H9 (cell line): Measurements from ENCODE around the gene ANTKMT. TPM values are rescaled to one million over a fixed set of nuclear protein-coding genes. Genes with fewer than 3 reads are reported as not detected.

Experiments
- DNase-seq: peaks from one replicate; pipeline ENCODE4 v3.0.0-alpha.2; 2017
- H2AFZ ChIP-seq: one replicate; pipeline ENCODE4 v1.6.1; 2013; ENCODE audit warnings: mild to moderate bottlenecking, low read length, control low read depth, moderate library complexity
- H2AK5ac ChIP-seq: 2 replicates; pipeline ENCODE4 v1.6.1; 2013; ENCODE audit warnings: low read length, control low read depth, mixed read lengths; ENCODE audit not compliant: insufficient read length
- H2BK120ac ChIP-seq: one replicate; pipeline ENCODE4 v1.6.1; 2013; ENCODE audit warnings: low read depth, mild to moderate bottlenecking, low read length, control low read depth, inconsistent platforms; ENCODE audit not compliant: poor library complexity, severe bottlenecking
- H2BK12ac ChIP-seq: 2 replicates; pipeline ENCODE4 v1.6.1; 2013; ENCODE audit warnings: low read length, control low read depth, mixed read lengths, low read depth; ENCODE audit not compliant: insufficient read length
- H2BK15ac ChIP-seq: 2 replicates; pipeline ENCODE4 v1.6.1; 2013; ENCODE audit warnings: low read depth, low read length, control low read depth
- H2BK20ac ChIP-seq: one replicate; pipeline ENCODE4 v1.6.1; 2013; ENCODE audit warnings: low read depth, mild to moderate bottlenecking, low read length, control low read depth, inconsistent platforms; ENCODE audit not compliant: poor library complexity, severe bottlenecking
- H2BK5ac ChIP-seq: 2 replicates; pipeline ENCODE4 v1.6.1; 2013; ENCODE audit warnings: low read length, control low read depth, mixed read lengths; ENCODE audit not compliant: insufficient read length
- H3K14ac ChIP-seq: 2 replicates; pipeline ENCODE4 v1.6.1; 2013; ENCODE audit warnings: low read length, control low read depth; ENCODE audit not compliant: insufficient read depth
- H3K18ac ChIP-seq: 2 replicates; pipeline ENCODE4 v1.6.1; 2013; ENCODE audit warnings: low read depth, mild to moderate bottlenecking, mixed read lengths, low read length, control low read depth; ENCODE audit not compliant: insufficient read length
- H3K23ac ChIP-seq: 2 replicates; pipeline ENCODE4 v1.6.1; 2013; ENCODE audit warnings: low read length, control low read depth, mixed read lengths, low read depth; ENCODE audit not compliant: insufficient read length
- H3K23me2 ChIP-seq: 2 replicates; pipeline ENCODE4 v1.6.1; 2013; ENCODE audit warnings: low read depth, mild to moderate bottlenecking, mixed read lengths, low read length, control low read depth; ENCODE audit not compliant: insufficient read length, poor library complexity, severe bottlenecking
- H3K27ac ChIP-seq: 2 replicates; pipeline ENCODE4 v1.5.1; 2013; ENCODE audit warnings: low read length, control low read depth, mixed read lengths, low read depth; ENCODE audit not compliant: insufficient read length
- H3K27me3 ChIP-seq: 2 replicates; pipeline ENCODE4 v1.6.1; 2013; ENCODE audit warnings: low read length, control low read depth, inconsistent platforms; ENCODE audit not compliant: insufficient read depth
- H3K4ac ChIP-seq: 2 replicates; pipeline ENCODE4 v1.6.1; 2013; ENCODE audit warnings: low read depth, mild to moderate bottlenecking, control low read depth, inconsistent platforms, low read length, moderate library complexity
- H3K4me1 ChIP-seq: 2 replicates; pipeline ENCODE4 v1.6.1; 2013; ENCODE audit warnings: low read length, control low read depth, inconsistent platforms; ENCODE audit not compliant: insufficient read depth
- H3K4me2 ChIP-seq: 2 replicates; pipeline ENCODE4 v1.6.1; 2013; ENCODE audit warnings: low read length, control low read depth, mixed read lengths; ENCODE audit not compliant: insufficient read length, insufficient read depth
- H3K56ac ChIP-seq: 2 replicates; pipeline ENCODE4 v1.6.1; 2013; ENCODE audit warnings: low read depth, mild to moderate bottlenecking, mixed read lengths, low read length, control low read depth; ENCODE audit not compliant: insufficient read length
- H3K79me1 ChIP-seq: 2 replicates; pipeline ENCODE4 v1.6.1; 2013; ENCODE audit warnings: low read depth, mild to moderate bottlenecking, moderate library complexity, low read length, control low read depth, inconsistent platforms; ENCODE audit not compliant: insufficient read depth, poor library complexity, severe bottlenecking
- H3K79me2 ChIP-seq: 2 replicates; pipeline ENCODE4 v1.6.1; 2013; ENCODE audit warnings: low read length, control low read depth, inconsistent platforms; ENCODE audit not compliant: insufficient read depth
- H3K9ac ChIP-seq: 2 replicates; pipeline ENCODE4 v1.6.1; 2013; ENCODE audit warnings: low read length, control low read depth, mixed read lengths; ENCODE audit not compliant: insufficient read length; ENCODE audit errors: extremely low read depth
- H3K9me3 ChIP-seq: one replicate; pipeline ENCODE4 v1.6.1; 2013; ENCODE audit warnings: low read depth, low read length, inconsistent platforms; ENCODE audit not compliant: control insufficient read depth
- H3T11ph ChIP-seq: one replicate; pipeline ENCODE4 v1.6.1; 2013; ENCODE audit warnings: mild to moderate bottlenecking, low read length, control low read depth, inconsistent platforms
- H4K20me1 ChIP-seq: one replicate; pipeline ENCODE4 v1.6.1; 2013; ENCODE audit not compliant: control insufficient read depth, insufficient read length, insufficient read depth
- H4K5ac ChIP-seq: 2 replicates; pipeline ENCODE4 v1.6.1; 2013; ENCODE audit warnings: low read depth, mild to moderate bottlenecking, mixed read lengths, low read length, control low read depth; ENCODE audit not compliant: insufficient read length
- H4K8ac ChIP-seq: replicated peaks from 2 replicates; pipeline ENCODE4 v1.6.1; 2013; ENCODE audit warnings: low read length, control low read depth, mixed read lengths, low read depth; ENCODE audit not compliant: insufficient read length
- H4K91ac ChIP-seq: 2 replicates; pipeline ENCODE4 v1.6.1; 2013; ENCODE audit warnings: low read depth, mild to moderate bottlenecking, moderate library complexity, mixed read lengths, low read length, control low read depth; ENCODE audit not compliant: insufficient read length
- H3K27ac Mint-ChIP-seq, 3 experiments: 2 replicates in 2 of 3; 3 replicates in 1 of 3; pipeline ENCODE4 v1.8.0; 2020 to 2021; ENCODE audit warnings: mixed read lengths in 3 of 3, mild to moderate bottlenecking in 1 of 3, moderate library complexity in 1 of 3
- H3K27me3 Mint-ChIP-seq: 2 replicates; pipeline ENCODE4 v1.8.0; 2021; ENCODE audit warnings: low read depth, mild to moderate bottlenecking, moderate library complexity, mixed read lengths
- H3K36me3 Mint-ChIP-seq, 3 experiments: 2 replicates in 2 of 3; 3 replicates in 1 of 3; pipeline ENCODE4 v1.8.0; 2020 to 2021; ENCODE audit warnings: low read depth in 3 of 3, mixed read lengths in 3 of 3; ENCODE audit not compliant: insufficient read depth in 1 of 3
- H3K4me1 Mint-ChIP-seq, 2 experiments: 2 replicates each; pipeline ENCODE4 v1.8.0; 2020; ENCODE audit warnings: mixed read lengths in 2 of 2
- H3K4me3 Mint-ChIP-seq, 2 experiments: 2 replicates in 1 of 2; 3 replicates in 1 of 2; pipeline ENCODE4 v1.8.0; 2020 to 2021; ENCODE audit warnings: mild to moderate bottlenecking in 2 of 2, mixed read lengths in 2 of 2, moderate library complexity in 1 of 2
- H3K9me3 Mint-ChIP-seq, 2 experiments: 2 replicates in 1 of 2; 3 replicates in 1 of 2; pipeline ENCODE4 v1.8.0; 2020; ENCODE audit warnings: mild to moderate bottlenecking in 2 of 2, mixed read lengths in 2 of 2, moderate library complexity in 1 of 2
- WGBS: extraction: QIAGEN DNeasy Blood & Tissue Kit; methylation state at CpG from one replicate; pipeline ENCODE4 v1.1.7; 2013; ENCODE audit warnings: missing lambda C conversion rate, low lambda C conversion rate, mixed read lengths; ENCODE audit not compliant: insufficient read length; ENCODE audit errors: extremely low coverage; 5-methylcytosine and 5-hydroxymethylcytosine counted together
- total RNA-seq: library from RNA; stranded (reverse); gene quantifications from 2 replicates; pipeline ENCODE4 v1.2.1, GENCODE V29; 2021
- TF ChIP-seq, protein P1 (sequence below): fragments of 200-600 bp; sonication (generic); conservative IDR thresholded peaks from 3 replicates; pipeline ENCODE4 v1.8.0; 2021; ENCODE audit warnings: antibody characterized with exemption, mild to moderate bottlenecking

Gene ANTKMT
- total RNA-seq, 1 experiment from 2014 or later = 31.5 TPM

DNA sequence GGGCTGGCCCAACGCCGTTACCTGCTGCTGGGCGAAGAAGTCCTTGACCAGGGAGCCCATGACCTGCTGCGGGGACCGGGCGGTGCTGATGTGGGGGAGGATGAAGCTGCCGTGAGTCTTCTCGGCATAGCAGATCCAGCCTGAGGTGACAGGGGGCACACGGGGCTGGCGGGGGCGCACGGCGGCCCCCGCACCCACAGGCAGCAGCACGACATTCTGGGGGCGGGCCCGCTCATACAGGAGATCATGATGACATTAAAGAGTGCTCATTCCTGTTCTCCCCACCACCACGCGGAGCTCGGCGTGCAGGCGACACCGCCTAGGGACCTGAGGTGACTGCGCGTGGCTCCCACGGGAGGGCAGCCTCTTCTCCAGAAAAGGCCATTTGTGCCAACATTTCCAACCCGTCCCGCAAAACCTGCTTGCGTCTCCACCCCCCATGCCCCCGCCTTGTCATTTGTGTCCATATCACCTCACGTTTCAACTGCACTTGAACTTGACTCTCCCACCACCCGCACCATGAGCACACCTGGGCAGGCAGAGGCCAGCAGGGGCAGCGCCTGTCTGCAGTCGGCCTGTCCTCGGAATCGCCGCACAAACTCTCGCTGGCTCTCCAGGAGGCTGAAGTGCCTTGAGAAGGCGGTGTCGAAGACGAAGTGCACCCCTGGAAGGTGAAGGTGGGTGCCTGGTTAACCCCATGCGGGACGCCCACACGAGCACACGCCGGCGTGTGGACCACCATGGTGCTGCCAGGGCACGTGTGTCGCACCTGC lies 13.4 kb downstream of the ANTKMT start:
- H4K91ac ChIP-seq = no peak overlapping the region
- no peak overlapping the region for H3K27ac ChIP-seq
- H3K9ac ChIP-seq = no peak overlapping the region
- H4K5ac ChIP-seq = no peak overlapping the region
- Mint-ChIP-seq H3K4me1 (peaks cover 4 to 9% of the 10 kb centered on the region in 2 experiments), H3K27me3 (no peaks in the 10 kb centered on the region), H3K9me3 (no peaks in the 10 kb centered on the region), H3K4me3 (no peak overlapping the region; a peak in 1 of 5 replicates), H3K36me3 (peaks cover 5 to 36% (median 28%) of the 10 kb centered on the region in 3 experiments; a peak in 6 of 7 replicates), H3K27ac (no peak overlapping the region)
- no peaks in the 10 kb centered on the region for H3K79me1 ChIP-seq
- no peak overlapping the region for H2AFZ ChIP-seq
- no peaks in the 10 kb centered on the region for H3K79me2 ChIP-seq
- no peak overlapping the region for H3K56ac ChIP-seq
- H2BK5ac ChIP-seq = no peak overlapping the region
- no peak overlapping the region for H2BK12ac ChIP-seq
- H3K4ac ChIP-seq = no peak overlapping the region
- H2BK120ac ChIP-seq = no peak overlapping the region
- no peak overlapping the region for H3K23ac ChIP-seq
- no CpG with 5 or more reads among the region's 49 CpGs for WGBS
- no peaks in the 10 kb centered on the region for H4K20me1 ChIP-seq
- H2BK20ac ChIP-seq = no peak overlapping the region
- no peak overlapping the region for H3K14ac ChIP-seq
- H2AK5ac ChIP-seq = no peak overlapping the region
- DNase-seq = peak; percentile 27
- TF ChIP-seq, protein P1, sequence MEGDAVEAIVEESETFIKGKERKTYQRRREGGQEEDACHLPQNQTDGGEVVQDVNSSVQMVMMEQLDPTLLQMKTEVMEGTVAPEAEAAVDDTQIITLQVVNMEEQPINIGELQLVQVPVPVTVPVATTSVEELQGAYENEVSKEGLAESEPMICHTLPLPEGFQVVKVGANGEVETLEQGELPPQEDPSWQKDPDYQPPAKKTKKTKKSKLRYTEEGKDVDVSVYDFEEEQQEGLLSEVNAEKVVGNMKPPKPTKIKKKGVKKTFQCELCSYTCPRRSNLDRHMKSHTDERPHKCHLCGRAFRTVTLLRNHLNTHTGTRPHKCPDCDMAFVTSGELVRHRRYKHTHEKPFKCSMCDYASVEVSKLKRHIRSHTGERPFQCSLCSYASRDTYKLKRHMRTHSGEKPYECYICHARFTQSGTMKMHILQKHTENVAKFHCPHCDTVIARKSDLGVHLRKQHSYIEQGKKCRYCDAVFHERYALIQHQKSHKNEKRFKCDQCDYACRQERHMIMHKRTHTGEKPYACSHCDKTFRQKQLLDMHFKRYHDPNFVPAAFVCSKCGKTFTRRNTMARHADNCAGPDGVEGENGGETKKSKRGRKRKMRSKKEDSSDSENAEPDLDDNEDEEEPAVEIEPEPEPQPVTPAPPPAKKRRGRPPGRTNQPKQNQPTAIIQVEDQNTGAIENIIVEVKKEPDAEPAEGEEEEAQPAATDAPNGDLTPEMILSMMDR = no peak
- no peaks in the 10 kb centered on the region for H3K27me3 ChIP-seq
- H3K4me2 ChIP-seq = no peak overlapping the region
- no peak overlapping the region for H4K8ac ChIP-seq
- H3K4me1 ChIP-seq = no peaks in the 10 kb centered on the region
- H3K23me2 ChIP-seq = no peaks in the 10 kb centered on the region
- no peak overlapping the region for H3T11ph ChIP-seq
- H3K18ac ChIP-seq = no peak overlapping the region
- no peaks in the 10 kb centered on the region for H3K9me3 ChIP-seq
- no peak overlapping the region for H2BK15ac ChIP-seq
